Measurements from ENCODE around the gene RNF125. TPM values are rescaled to one million over a fixed set of nuclear protein-coding genes. Genes with fewer than 3 reads are reported as not detected.

Gene RNF125
- total and polyA plus RNA-seq, 4 donors = 0.05 to 6.7 (median 3.6) TPM

DNA sequence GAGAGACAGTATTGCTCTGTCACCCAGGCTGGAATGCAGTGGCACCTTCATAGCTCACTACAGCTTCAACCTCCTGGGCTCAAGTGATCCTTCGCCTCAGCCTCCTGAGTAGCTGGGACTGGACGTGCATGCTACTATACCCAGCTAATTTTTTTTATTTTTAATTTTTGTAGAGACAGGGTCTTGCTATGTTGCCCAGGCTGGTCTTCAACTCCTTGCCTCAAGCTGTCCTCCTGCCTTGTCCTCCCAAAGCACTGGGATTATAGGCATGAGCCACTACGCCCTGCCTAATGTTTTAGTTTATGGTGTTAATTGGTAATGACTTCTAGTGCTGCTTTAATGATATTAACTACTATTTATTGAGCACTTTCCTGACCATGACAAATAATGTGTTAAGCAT lies 91.4 kb downstream of the RNF125 start:
- ATAC-seq (ENCODE audit: low FRiP score) = no peak
- Histone ChIP-seq H3K27me3 (ENCODE audit: control insufficient read depth in 1 of 2, insufficient read depth in 2 of 2, low read length in 1 of 2) (no peaks in the 10 kb centered on the region), H3K36me3 (ENCODE audit: control insufficient read depth in 1 of 2, insufficient read depth in 2 of 2, low read length in 1 of 2) (no peaks in the 10 kb centered on the region), H3K27ac (ENCODE audit: low read depth in 1 of 2, low read length in 2 of 2) (no peak overlapping the region), H3K4me3 (ENCODE audit: low read length in 2 of 2) (no peak overlapping the region), H3K9me3 (ENCODE audit: control insufficient read depth, low read length) (no peaks in the 10 kb centered on the region), H3K4me1 (ENCODE audit: control insufficient read depth in 1 of 2, insufficient read depth in 2 of 2, low read length in 2 of 2) (no peaks in the 10 kb centered on the region)
- intact Hi-C loops (cut with DNase I) = no loop called here
- WGBS, 2 donors = 93 to 94% methylated on average over 3 of the region's 3 CpGs
- no peak for DNase-seq

DNA sequence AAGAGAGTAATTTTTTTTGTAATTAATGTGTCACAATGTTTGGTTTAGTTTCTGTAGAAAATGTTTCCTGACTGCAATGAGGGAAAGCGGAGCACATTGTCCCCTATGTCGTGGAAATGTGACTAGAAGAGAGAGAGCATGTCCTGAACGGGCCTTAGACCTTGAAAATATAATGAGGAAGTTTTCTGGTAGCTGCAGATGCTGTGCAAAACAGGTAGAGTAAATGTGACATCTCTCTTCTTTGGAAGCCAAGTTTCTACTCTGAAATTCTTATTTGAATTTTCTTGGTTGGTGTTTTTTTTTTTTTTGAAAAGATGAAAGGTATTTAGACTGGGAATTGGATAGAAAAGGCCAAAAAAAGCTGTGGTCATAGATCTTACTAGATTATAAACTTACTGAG lies 93.1 kb downstream of the RNF125 start:
- Histone ChIP-seq H3K4me3 (ENCODE audit: low read length in 2 of 2) (no peak overlapping the region), H3K27me3 (ENCODE audit: control insufficient read depth in 1 of 2, insufficient read depth in 2 of 2, low read length in 1 of 2) (no peaks in the 10 kb centered on the region), H3K36me3 (ENCODE audit: control insufficient read depth in 1 of 2, insufficient read depth in 2 of 2, low read length in 1 of 2) (no peaks in the 10 kb centered on the region), H3K9me3 (ENCODE audit: control insufficient read depth, low read length) (no peaks in the 10 kb centered on the region), H3K27ac (ENCODE audit: low read depth in 1 of 2, low read length in 2 of 2) (no peak overlapping the region), H3K4me1 (ENCODE audit: control insufficient read depth in 1 of 2, insufficient read depth in 2 of 2, low read length in 2 of 2) (no peaks in the 10 kb centered on the region)
- WGBS, 2 donors = 85 to 89% methylated on average over 3 of the region's 3 CpGs
- intact Hi-C loops (cut with DNase I) = no loop called here
- DNase-seq (no peak), ATAC-seq (ENCODE audit: low FRiP score) (no peak)

DNA sequence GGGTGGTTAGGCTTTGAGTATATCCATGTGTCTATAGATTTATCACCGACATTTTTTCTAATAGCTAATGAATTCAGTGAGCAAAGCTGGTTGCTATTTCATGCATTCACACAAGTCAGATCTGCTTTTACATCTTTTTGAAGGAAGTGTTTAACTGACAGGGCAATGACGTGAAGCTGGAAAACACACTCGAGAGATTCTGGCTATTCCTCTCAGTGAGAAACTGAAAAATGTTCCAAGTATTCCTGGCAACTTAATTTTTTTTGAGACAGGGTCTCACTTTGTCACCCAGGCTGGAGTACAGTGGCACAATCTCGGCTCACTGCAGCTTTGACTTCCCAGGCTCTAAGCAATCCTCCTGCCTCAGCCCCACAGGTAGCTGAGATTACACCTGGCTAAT lies 94.2 kb downstream of the RNF125 start:
- Histone ChIP-seq H3K36me3 (ENCODE audit: control insufficient read depth in 1 of 2, insufficient read depth in 2 of 2, low read length in 1 of 2) (no peaks in the 10 kb centered on the region), H3K27ac (ENCODE audit: low read depth in 1 of 2, low read length in 2 of 2) (no peak overlapping the region), H3K4me1 (ENCODE audit: control insufficient read depth in 1 of 2, insufficient read depth in 2 of 2, low read length in 2 of 2) (no peaks in the 10 kb centered on the region), H3K9me3 (ENCODE audit: control insufficient read depth, low read length) (no peaks in the 10 kb centered on the region), H3K4me3 (ENCODE audit: low read length in 2 of 2) (no peak overlapping the region), H3K27me3 (ENCODE audit: control insufficient read depth in 1 of 2, insufficient read depth in 2 of 2, low read length in 1 of 2) (no peaks in the 10 kb centered on the region)
- no peak for DNase-seq
- intact Hi-C loops (cut with DNase I) = no loop called here
- 63 to 68% methylated on average over 4 of the region's 4 CpGs for WGBS, 2 donors
- no peak for ATAC-seq (ENCODE audit: low FRiP score)

DNA sequence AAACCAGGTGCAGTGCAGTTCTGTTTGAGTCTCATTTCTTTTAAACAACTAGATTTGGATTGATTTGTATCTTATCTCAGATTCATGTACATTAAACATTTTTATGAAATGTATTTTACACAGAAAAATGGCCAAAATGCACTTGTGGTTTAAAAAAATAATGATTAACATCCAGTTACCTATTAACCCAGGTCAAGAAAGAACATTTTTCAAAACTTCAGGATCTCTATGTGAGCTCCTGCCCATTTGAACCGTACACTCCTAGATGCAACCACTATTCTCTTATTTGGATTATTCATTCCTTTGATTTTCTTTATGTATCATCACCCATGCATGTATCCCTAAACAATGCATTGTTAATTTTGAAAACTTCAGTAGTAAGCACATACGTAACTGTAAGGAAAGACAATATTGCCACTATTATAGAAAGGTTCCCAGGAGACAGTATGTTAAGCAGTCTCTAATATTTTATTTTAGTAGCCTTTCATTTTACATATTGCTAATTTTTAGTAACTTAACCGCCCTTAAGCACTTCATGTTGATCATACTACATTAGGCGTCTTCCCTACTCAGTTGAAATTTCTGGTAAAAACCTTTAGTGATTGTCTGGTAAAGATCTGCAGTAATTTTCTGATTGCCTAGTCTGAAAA lies 95.8 kb downstream of the RNF125 start:
- H3K4me3 ChIP-seq (ENCODE audit: low read length in 2 of 2) = no peak overlapping the region
- ATAC-seq (ENCODE audit: low FRiP score) (no peak), DNase-seq (no peak)
- no peaks in the 10 kb centered on the region for H3K36me3 ChIP-seq (ENCODE audit: control insufficient read depth in 1 of 2, insufficient read depth in 2 of 2, low read length in 1 of 2)
- no peaks in the 10 kb centered on the region for H3K9me3 ChIP-seq (ENCODE audit: control insufficient read depth, low read length)
- H3K27me3 ChIP-seq (ENCODE audit: control insufficient read depth in 1 of 2, insufficient read depth in 2 of 2, low read length in 1 of 2) = no peaks in the 10 kb centered on the region
- intact Hi-C loops (cut with DNase I) = no loop called here
- 89 to 95% methylated on average over 4 of the region's 4 CpGs for WGBS, 2 donors
- H3K27ac ChIP-seq (ENCODE audit: low read depth in 1 of 2, low read length in 2 of 2) = no peak overlapping the region
- no peaks in the 10 kb centered on the region for H3K4me1 ChIP-seq (ENCODE audit: control insufficient read depth in 1 of 2, insufficient read depth in 2 of 2, low read length in 2 of 2)

DNA sequence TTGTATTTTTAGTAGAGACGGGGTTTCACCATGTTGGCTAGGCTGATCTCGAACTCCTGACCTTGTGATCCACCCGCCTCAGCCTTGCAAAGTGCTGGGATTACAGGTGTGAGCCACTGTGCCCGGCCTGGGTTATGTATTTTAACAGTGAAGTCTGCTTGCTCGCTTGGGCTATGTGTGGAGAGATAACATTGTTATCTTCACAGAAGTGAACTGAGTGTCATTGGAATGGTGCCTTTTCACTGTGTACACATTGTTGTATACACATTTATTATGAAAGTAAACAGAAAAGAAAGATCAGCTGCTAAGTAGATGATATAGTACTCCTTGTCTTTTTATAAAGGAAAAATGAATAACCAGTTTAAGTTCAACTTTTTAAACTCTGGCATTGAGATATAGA lies 103.4 kb downstream of the RNF125 start:
- H3K36me3 ChIP-seq (ENCODE audit: control insufficient read depth in 1 of 2, insufficient read depth in 2 of 2, low read length in 1 of 2) = peaks cover 0 to 2% of the 10 kb centered on the region in 2 donors
- ATAC-seq (ENCODE audit: low FRiP score) (no peak), DNase-seq (no peak)
- 93 to 94% methylated on average over 5 of the region's 5 CpGs for WGBS, 2 donors
- H3K27ac ChIP-seq (ENCODE audit: low read depth in 1 of 2, low read length in 2 of 2) = no peak overlapping the region
- no peaks in the 10 kb centered on the region for H3K9me3 ChIP-seq (ENCODE audit: control insufficient read depth, low read length)
- no peaks in the 10 kb centered on the region for H3K4me1 ChIP-seq (ENCODE audit: control insufficient read depth in 1 of 2, insufficient read depth in 2 of 2, low read length in 2 of 2)
- intact Hi-C loops (cut with DNase I) = no loop called here
- no peak overlapping the region for H3K4me3 ChIP-seq (ENCODE audit: low read length in 2 of 2)
- H3K27me3 ChIP-seq (ENCODE audit: control insufficient read depth in 1 of 2, insufficient read depth in 2 of 2, low read length in 1 of 2) = no peaks in the 10 kb centered on the region

Other genes starting within 250 kb of the RNF125 start
- 10 to 100 TPM; 36.3 to 47.1 TPM for gene TRAPPC8, start 75.7 kb upstream of the RNF125 start, total RNA-seq
- 10 to 100 TPM; 16.8 to 22.2 TPM for gene TRAPPC8, start 75.7 kb upstream of the RNF125 start, polyA plus RNA-seq
- gene RNF138, start 73.0 kb downstream of the RNF125 start, total RNA-seq = 10 to 100 TPM; 21.0 to 22.4 TPM
- 10 to 100 TPM in 1 of 2 donors, 1 to 10 TPM in 1; 7.8 to 15.0 TPM for gene RNF138, start 73.0 kb downstream of the RNF125 start, polyA plus RNA-seq
- gene MEP1B, start 171.2 kb downstream of the RNF125 start, total RNA-seq = not detected
- 1 to 10 TPM in 1 of 2 donors, not detected in 1; 6.0 TPM for gene MEP1B, start 171.2 kb downstream of the RNF125 start, polyA plus RNA-seq